HG03135 (cell line): ENCODE data around the gene NPTXR.

Source experiments
- ATAC-seq: cut with Tn5 transposase; IDR thresholded peaks from one replicate; pipeline ENCODE4 v1.9.1; 2021; ENCODE audit warnings: mild to moderate bottlenecking, moderate library complexity; ENCODE audit not compliant: unreplicated experiment

Gene NPTXR

GRCh38 chr22:38843657-38844314 is at the start of gene NPTXR:
Gene NPTXR (minus strand): TSS chr22:38844028.
- no peak for ATAC-seq

GRCh38 chr22:38891256-38891655 is 47.4 kb upstream of the NPTXR start:
- no peak for ATAC-seq

GRCh38 chr22:38890377-38890776 is 46.5 kb upstream of the NPTXR start:
- ATAC-seq: no peak

GRCh38 chr22:38886333-38886732 is 42.5 kb upstream of the NPTXR start:
- ATAC-seq: no peak

- no peak for ATAC-seq
Observed at GRCh38 chr22:38882972-38883622, 39.3 kb upstream of the NPTXR start.

GRCh38 chr22:38881997-38882879 is 38.4 kb upstream of the NPTXR start:
- ATAC-seq: no peak

GRCh38 chr22:38881464-38881871 is 37.6 kb upstream of the NPTXR start:
- no peak for ATAC-seq

- ATAC-seq: no peak
Observed at GRCh38 chr22:38879961-38880360, 36.1 kb upstream of the NPTXR start.

GRCh38 chr22:38879108-38879729 is 35.4 kb upstream of the NPTXR start:
- ATAC-seq: no peak

GRCh38 chr22:38878001-38878400 is 34.2 kb upstream of the NPTXR start:
- no peak for ATAC-seq

GRCh38 chr22:38874529-38875222 is 30.8 kb upstream of the NPTXR start:
- ATAC-seq: no peak

- ATAC-seq: no peak
Observed at GRCh38 chr22:38873469-38874411, 29.9 kb upstream of the NPTXR start.

- no peak for ATAC-seq
Observed at GRCh38 chr22:38872831-38873248, 29.0 kb upstream of the NPTXR start.

- peak; percentile 62 for ATAC-seq
Observed at GRCh38 chr22:38872172-38872830, 28.5 kb upstream of the NPTXR start, which contains the start of gene CBX6. Gene CBX6 (minus strand): TSS chr22:38872216. CDS start chr22:38872190, 26 bp downstream.

GRCh38 chr22:38871360-38872171 is 27.7 kb upstream of the NPTXR start:
- peak; percentile 20 for ATAC-seq

- no peak for ATAC-seq
Observed at GRCh38 chr22:38870791-38871359, 27.0 kb upstream of the NPTXR start.

GRCh38 chr22:38870312-38870741 is 26.5 kb upstream of the NPTXR start:
- ATAC-seq: no peak

- ATAC-seq: no peak
Observed at GRCh38 chr22:38869663-38870062, 25.8 kb upstream of the NPTXR start.
